Ectodermal cell (in vitro differentiated cells): ENCODE data around the gene NPTXR.

Experiments used
- H3K27ac ChIP-seq: 2 replicates; pipeline ENCODE4 v1.7.0; 2013; ENCODE audit warnings: mild to moderate bottlenecking, low read depth, low read length; ENCODE audit not compliant: insufficient read depth, poor library complexity, severe bottlenecking
- H3K27me3 ChIP-seq: 2 replicates; pipeline ENCODE4 v1.7.0; 2013; ENCODE audit warnings: mild to moderate bottlenecking, low read length; ENCODE audit not compliant: insufficient read depth, control insufficient read depth, poor library complexity, severe bottlenecking
- H3K36me3 ChIP-seq: one replicate; pipeline ENCODE4 v1.7.0; 2013; ENCODE audit warnings: low read length; ENCODE audit not compliant: control insufficient read depth, insufficient read depth
- H3K4me1 ChIP-seq: one replicate; pipeline ENCODE4 v1.7.0; 2013; ENCODE audit warnings: low read length; ENCODE audit not compliant: control insufficient read depth, insufficient read depth
- H3K4me3 ChIP-seq: 2 replicates; pipeline ENCODE4 v1.7.0; 2013; ENCODE audit warnings: low read depth, low read length, control low read depth; ENCODE audit not compliant: insufficient read depth
- H3K9me3 ChIP-seq: 2 replicates; pipeline ENCODE4 v1.7.0; 2013; ENCODE audit warnings: mild to moderate bottlenecking, low read length, moderate library complexity; ENCODE audit not compliant: control insufficient read depth
- WGBS, 2 experiments: methylation state at CpG; one replicate each; pipeline ENCODE4 v1.1.7; 2013; ENCODE audit warnings: missing lambda C conversion rate in 2 of 2; 5-methylcytosine and 5-hydroxymethylcytosine counted together

NPTXR gene

GRCh38 chr22:38852522-38852921 lies 8.7 kb upstream of the NPTXR start:
- Histone ChIP-seq H3K27ac (no peak overlapping the region), H3K36me3 (no peaks in the 10 kb centered on the region), H3K4me3 (no peak overlapping the region), H3K27me3 (peaks cover 27% of the 10 kb centered on the region), H3K9me3 (no peaks in the 10 kb centered on the region), H3K4me1 (peaks cover 4% of the 10 kb centered on the region)
- 100% methylated on average over 1 of the region's 1 CpG for WGBS, 2 experiments

- no peaks in the 10 kb centered on the region for H3K9me3 ChIP-seq
- H3K4me1 ChIP-seq, result peaks cover 4% of the 10 kb centered on the region
- 68 to 69% methylated on average over 15 of the region's 15 CpGs for WGBS, 2 experiments
- H3K36me3 ChIP-seq, result no peaks in the 10 kb centered on the region
- no peak overlapping the region for H3K4me3 ChIP-seq
- H3K27ac ChIP-seq, result no peak overlapping the region
- peaks cover 27% of the 10 kb centered on the region for H3K27me3 ChIP-seq
These were observed 7.4 kb upstream of the NPTXR start for GRCh38 chr22:38850941-38851849.

GRCh38 chr22:38850399-38850798 lies 6.6 kb upstream of the NPTXR start:
- H3K4me3 ChIP-seq, result no peak overlapping the region
- H3K27me3 ChIP-seq, result peaks cover 30% of the 10 kb centered on the region
- 72 to 75% methylated on average over 2 of the region's 2 CpGs for WGBS, 2 experiments
- H3K27ac ChIP-seq, result no peak overlapping the region
- no peaks in the 10 kb centered on the region for H3K9me3 ChIP-seq
- no peaks in the 10 kb centered on the region for H3K36me3 ChIP-seq
- H3K4me1 ChIP-seq, result peaks cover 4% of the 10 kb centered on the region

- H3K9me3 ChIP-seq, result no peaks in the 10 kb centered on the region
- WGBS, 2 experiments, result 74 to 80% methylated on average over 6 of the region's 6 CpGs
- no peak overlapping the region for H3K4me3 ChIP-seq
- H3K27ac ChIP-seq, result no peak overlapping the region
- H3K36me3 ChIP-seq, result no peaks in the 10 kb centered on the region
- H3K4me1 ChIP-seq, result peaks cover 4% of the 10 kb centered on the region
- H3K27me3 ChIP-seq, result peaks cover 36% of the 10 kb centered on the region
These were observed 6.0 kb upstream of the NPTXR start for GRCh38 chr22:38849811-38850210.

DNA sequence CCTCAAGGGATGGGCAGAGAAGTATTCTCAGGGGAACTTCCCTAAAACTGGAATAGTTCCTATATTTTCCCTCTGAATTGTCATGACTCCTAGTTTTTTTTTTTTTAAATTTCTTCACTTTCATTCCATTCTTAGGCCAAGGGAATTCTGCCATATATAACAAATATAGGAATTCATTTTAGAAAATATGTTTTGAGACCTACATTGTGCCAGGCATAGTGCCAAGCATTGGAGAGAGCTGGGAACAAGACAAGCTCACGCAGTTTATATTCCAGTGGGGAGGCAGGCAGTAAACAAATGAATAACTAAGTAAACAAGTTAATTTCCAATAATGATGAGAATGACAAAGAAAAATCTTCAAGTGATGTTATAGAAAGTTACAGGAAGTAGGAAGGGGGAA lies 2.6 kb upstream of the NPTXR start:
- 100% methylated on average over 1 of the region's 1 CpG for WGBS, 2 experiments
- no peak overlapping the region for H3K27ac ChIP-seq
- peaks cover 58% of the 10 kb centered on the region for H3K27me3 ChIP-seq

DNA sequence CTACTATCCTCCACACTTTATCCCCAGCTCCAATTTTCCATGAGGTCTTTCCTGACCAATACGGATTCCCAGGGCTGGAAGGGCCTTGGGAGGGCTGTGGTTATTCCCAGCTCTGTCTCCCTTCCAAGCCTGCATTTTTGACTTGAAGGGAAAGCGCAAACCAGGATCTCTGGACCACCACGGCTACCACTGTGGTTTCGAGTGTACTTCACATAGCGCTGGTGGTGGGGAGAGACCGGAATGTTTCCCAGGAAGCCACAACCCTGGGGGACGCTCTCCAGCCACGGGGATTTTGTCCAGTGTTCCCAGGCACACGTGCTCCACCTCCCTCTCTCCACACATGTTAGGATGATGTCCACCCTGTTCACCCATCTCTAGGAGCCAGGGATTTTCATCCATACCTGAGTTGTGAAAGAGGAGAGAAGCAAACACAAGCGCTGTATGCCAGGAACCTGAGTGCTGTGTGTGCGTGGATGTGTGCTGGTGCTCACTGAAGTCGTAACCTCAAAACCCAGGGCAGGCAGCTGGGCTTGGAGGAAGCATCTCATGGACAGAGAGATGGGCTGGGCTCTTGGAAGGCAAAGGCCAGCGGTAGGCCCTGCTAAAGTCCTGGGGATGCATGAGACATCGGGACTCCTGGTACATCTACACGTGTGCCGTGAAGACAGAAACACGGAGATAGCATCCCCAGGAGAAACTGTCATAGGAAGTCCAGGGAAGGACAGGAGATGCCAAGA lies 1.3 kb upstream of the NPTXR start:
- no peaks in the 10 kb centered on the region for H3K4me1 ChIP-seq
- no peaks in the 10 kb centered on the region for H3K9me3 ChIP-seq
- WGBS, 2 experiments, result 90% methylated on average over 17 of the region's 17 CpGs
- no peaks in the 10 kb centered on the region for H3K36me3 ChIP-seq
- no peak overlapping the region for H3K4me3 ChIP-seq
- H3K27me3 ChIP-seq, result peaks cover 64% of the 10 kb centered on the region
- no peak overlapping the region for H3K27ac ChIP-seq

More for the DNA sequence above, 2.6 kb upstream of the NPTXR start:
- Histone ChIP-seq H3K4me3 (no peak overlapping the region), H3K4me1 (no peaks in the 10 kb centered on the region), H3K9me3 (no peaks in the 10 kb centered on the region), H3K36me3 (no peaks in the 10 kb centered on the region)

DNA sequence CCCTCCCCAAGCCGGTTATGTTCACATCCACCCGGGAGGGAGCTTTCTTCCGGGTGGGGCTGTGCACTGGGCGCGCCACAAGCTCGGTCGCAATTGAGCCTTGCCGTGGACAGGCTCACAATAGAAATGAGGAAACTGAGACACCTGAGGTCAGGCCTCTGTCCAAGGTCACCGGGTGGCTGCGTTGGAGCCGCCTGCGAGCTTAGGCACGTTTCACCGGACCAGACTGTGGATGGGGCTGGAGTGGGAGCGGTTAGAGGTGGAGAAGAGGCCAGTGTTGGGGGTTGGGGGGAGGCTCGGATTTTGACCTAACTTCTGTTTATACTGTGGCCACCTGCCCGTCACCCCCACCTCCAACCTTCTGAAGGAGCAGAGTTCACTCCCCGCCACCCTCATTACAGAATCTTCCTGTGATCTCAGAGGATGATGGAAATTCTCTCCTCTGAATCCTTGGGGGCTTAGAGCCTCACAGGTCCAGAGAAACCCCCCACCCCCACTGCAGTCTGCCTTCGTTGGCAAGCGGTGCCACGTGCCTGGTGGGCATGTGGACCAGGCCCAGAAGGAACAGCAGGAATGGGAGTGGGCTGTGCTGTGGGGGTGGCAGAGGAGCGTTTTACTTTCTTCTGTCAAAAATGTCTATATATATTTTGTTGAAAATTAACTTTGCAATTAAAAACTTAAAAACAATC lies 631 bp upstream of the NPTXR start:
- Histone ChIP-seq H3K36me3 (no peaks in the 10 kb centered on the region), H3K27ac (no peak overlapping the region), H3K4me3 (peak overlapping the region; percentile 16), H3K27me3 (peaks cover 66% of the 10 kb centered on the region), H3K9me3 (no peaks in the 10 kb centered on the region), H3K4me1 (no peaks in the 10 kb centered on the region)
- WGBS, 2 experiments, result 30 to 33% methylated on average over 21 of the region's 22 CpGs

DNA sequence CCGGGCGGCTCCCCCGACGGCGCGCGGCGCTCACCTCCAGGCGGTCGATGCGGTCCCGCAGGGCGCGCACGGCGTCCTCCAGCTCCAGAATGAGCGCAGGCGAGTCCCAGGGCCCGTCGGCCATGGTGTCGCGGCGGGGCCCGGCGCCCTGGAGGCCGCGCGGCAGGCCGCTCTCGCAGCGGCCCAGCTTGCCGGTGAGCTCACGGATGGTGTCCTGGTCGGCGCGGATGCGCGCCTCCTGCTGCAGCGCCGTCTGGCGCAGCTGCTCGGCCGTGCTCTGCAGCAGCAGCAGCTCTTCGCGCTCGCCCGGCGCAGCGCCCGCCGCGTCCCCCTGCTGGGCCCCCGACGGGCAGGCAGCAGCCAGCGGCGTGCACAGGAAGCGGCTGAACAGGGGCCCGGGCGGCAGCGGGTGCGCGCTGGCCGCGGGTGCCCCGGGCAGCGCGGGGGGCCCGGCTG lies 599 bp downstream of the NPTXR start:
- H3K4me1 ChIP-seq, result no peaks in the 10 kb centered on the region
- peaks cover 60% of the 10 kb centered on the region for H3K27me3 ChIP-seq
- H3K27ac ChIP-seq, result no peak overlapping the region
- H3K36me3 ChIP-seq, result no peaks in the 10 kb centered on the region
- no peaks in the 10 kb centered on the region for H3K9me3 ChIP-seq
- WGBS, 2 experiments, result 0 to 1% methylated on average over 68 of the region's 68 CpGs
- H3K4me3 ChIP-seq, result peak overlapping the region; percentile 39

GRCh38 chr22:38842512-38843200 lies 1.2 kb downstream of the NPTXR start:
- Histone ChIP-seq H3K27ac (no peak overlapping the region), H3K36me3 (no peaks in the 10 kb centered on the region), H3K4me1 (no peaks in the 10 kb centered on the region), H3K27me3 (peaks cover 56% of the 10 kb centered on the region), H3K9me3 (no peaks in the 10 kb centered on the region), H3K4me3 (peak overlapping the region; percentile 39)
- WGBS, 2 experiments, result 27% methylated on average over 34 of the region's 34 CpGs
